Measurements from ENCODE around the gene IKZF3.
"Not testable (repeated sequence)": the region's sequence is repeated elsewhere in the genome, so short reads cannot be mapped to it uniquely, and the experiment has no call there.

Gene IKZF3

DNA sequence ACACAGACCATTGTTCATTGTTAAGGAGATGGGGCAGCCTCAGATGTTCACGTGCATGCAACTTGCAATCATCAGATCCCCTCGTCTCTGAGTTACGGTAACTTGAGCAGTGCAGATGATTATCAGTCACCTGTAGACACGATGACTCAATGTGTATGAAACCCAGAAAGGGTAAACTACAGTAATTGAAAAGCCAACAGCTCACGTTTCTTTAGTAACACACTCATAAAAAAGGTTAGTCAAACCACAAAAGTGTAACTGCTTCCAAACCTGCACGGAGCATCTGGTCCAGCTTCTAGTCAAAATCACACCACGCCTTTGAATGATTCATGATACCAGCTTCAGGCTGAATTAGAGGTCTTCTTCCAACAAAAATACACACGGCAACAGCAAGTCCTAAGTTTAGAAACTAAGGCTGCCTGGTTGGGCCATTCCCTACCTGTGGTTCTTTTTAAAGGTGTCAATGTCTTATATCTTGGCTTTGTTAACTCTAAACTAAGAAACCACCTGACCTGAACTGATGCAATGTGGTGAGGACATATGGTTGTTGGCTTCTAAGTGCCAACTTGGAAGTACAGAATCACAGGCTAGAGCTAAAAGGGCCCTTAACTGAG, 94.0 kb downstream of the IKZF3 start:
- no peaks in the 10 kb centered on the region for H3K27me3 ChIP-seq (ENCODE audit: control insufficient read depth, insufficient read depth, low read length, poor library complexity, severe bottlenecking)
- no peaks in the 10 kb centered on the region for H3K4me1 ChIP-seq (ENCODE audit: control insufficient read depth, insufficient read depth, low read length)
- no peaks in the 10 kb centered on the region for H3K9me3 ChIP-seq (ENCODE audit: control insufficient read depth, low read length)
- 95% methylated on average over 8 of the region's 8 CpGs for WGBS, 2 experiments
- no peak overlapping the region for H3K4me3 ChIP-seq (ENCODE audit: insufficient read depth, low read depth, low read length)
- H3K36me3 ChIP-seq (ENCODE audit: control insufficient read depth, insufficient read depth, low read length): no peaks in the 10 kb centered on the region
- no peak overlapping the region for H3K27ac ChIP-seq (ENCODE audit: insufficient read depth, low read depth, low read length, poor library complexity, severe bottlenecking)

DNA sequence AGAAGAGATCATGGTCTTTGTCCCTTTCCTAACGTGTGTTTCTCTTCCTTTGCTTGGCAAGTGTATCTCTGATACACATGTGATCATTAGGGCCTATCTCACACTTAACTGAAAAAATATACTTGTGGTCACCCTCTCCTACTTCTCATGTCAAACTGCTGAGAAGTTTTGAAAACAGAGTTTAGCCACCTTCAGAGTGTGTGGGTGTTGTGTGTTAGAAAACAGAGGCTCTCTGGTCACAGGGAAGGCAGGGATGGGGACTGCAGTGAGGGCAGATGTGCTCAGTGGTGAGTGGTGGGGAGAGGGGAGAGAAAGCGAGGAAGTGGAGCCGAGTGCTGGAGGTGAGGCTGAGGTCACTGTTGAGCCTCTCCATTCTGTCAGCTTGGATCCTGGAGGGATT, 97.0 kb downstream of the IKZF3 start:
- no peaks in the 10 kb centered on the region for H3K27me3 ChIP-seq (ENCODE audit: control insufficient read depth, insufficient read depth, low read length, poor library complexity, severe bottlenecking)
- H3K36me3 ChIP-seq (ENCODE audit: control insufficient read depth, insufficient read depth, low read length): no peaks in the 10 kb centered on the region
- no peak overlapping the region for H3K27ac ChIP-seq (ENCODE audit: insufficient read depth, low read depth, low read length, poor library complexity, severe bottlenecking)
- H3K4me3 ChIP-seq (ENCODE audit: insufficient read depth, low read depth, low read length): no peak overlapping the region
- no peaks in the 10 kb centered on the region for H3K9me3 ChIP-seq (ENCODE audit: control insufficient read depth, low read length)
- H3K4me1 ChIP-seq (ENCODE audit: control insufficient read depth, insufficient read depth, low read length): no peaks in the 10 kb centered on the region
- WGBS, 2 experiments: 80 to 83% methylated on average over 3 of the region's 3 CpGs

DNA sequence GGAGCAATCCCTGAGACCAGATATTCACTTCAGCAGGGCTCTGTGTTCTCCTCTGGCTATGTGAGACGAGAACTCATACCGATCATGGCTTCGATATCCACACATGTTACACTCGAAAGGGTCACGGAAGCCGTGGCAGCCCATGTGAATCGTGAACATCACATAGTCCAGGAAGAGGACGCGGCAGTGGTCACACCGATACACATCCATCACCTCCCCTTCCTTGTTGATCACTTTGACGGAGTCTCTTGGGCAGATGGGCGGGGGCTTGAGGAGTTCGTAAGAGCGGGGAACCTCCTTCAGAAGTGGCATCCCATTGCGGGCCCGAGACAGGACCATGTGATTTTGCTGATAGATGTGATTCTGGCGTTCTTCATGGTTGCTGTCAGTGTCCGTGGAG, 98.3 kb downstream of the IKZF3 start:
- 93 to 95% methylated on average over 18 of the region's 18 CpGs for WGBS, 2 experiments
- H3K4me1 ChIP-seq (ENCODE audit: control insufficient read depth, insufficient read depth, low read length): no peaks in the 10 kb centered on the region
- no peak overlapping the region for H3K4me3 ChIP-seq (ENCODE audit: insufficient read depth, low read depth, low read length)
- no peak overlapping the region for H3K27ac ChIP-seq (ENCODE audit: insufficient read depth, low read depth, low read length, poor library complexity, severe bottlenecking)
- H3K36me3 ChIP-seq (ENCODE audit: control insufficient read depth, insufficient read depth, low read length): no peaks in the 10 kb centered on the region
- H3K9me3 ChIP-seq (ENCODE audit: control insufficient read depth, low read length): no peaks in the 10 kb centered on the region
- H3K27me3 ChIP-seq (ENCODE audit: control insufficient read depth, insufficient read depth, low read length, poor library complexity, severe bottlenecking): no peaks in the 10 kb centered on the region

DNA sequence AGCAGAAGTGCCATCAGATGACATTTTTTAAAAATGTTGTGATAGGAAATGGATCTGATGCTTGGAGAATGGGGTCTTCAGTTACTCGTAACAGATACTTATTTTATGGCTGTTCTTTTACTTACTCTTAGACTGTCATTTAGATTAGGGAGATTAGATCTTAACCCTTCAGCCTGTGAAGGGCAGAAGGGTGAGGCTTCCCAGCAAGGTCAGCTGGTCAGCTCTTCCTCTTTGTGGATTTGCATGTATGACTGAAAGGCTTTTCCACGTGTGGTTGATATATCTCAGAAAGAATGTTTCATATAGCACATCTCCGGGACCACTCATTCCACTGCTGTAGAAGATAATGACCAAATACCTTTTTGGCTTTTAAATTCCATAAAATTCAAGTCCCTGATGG, 98.9 kb downstream of the IKZF3 start:
- H3K36me3 ChIP-seq (ENCODE audit: control insufficient read depth, insufficient read depth, low read length): no peaks in the 10 kb centered on the region
- 70 to 89% methylated on average over 3 of the region's 3 CpGs for WGBS, 2 experiments
- H3K4me1 ChIP-seq (ENCODE audit: control insufficient read depth, insufficient read depth, low read length): no peaks in the 10 kb centered on the region
- H3K9me3 ChIP-seq (ENCODE audit: control insufficient read depth, low read length): no peaks in the 10 kb centered on the region
- no peak overlapping the region for H3K4me3 ChIP-seq (ENCODE audit: insufficient read depth, low read depth, low read length)
- no peaks in the 10 kb centered on the region for H3K27me3 ChIP-seq (ENCODE audit: control insufficient read depth, insufficient read depth, low read length, poor library complexity, severe bottlenecking)
- H3K27ac ChIP-seq (ENCODE audit: insufficient read depth, low read depth, low read length, poor library complexity, severe bottlenecking): no peak overlapping the region

DNA sequence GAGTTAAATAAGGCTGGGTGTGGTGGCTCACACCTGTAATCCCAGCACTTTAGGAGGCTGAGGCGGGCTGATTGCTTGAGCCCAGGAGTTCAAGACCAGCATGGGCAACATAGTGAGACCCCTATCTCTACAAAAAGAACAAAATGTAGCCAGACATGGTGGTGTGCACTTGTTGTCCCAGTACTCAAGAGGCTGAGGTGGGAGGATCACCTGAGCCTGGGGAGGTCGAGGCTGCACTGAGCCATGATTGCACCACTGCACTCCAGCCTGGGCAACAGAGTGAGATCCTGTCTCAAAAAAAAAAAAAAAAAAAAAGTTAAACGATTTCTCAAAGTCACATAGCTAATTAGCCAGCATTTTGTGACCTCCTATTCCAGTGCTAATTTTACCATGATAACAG, 99.9 kb downstream of the IKZF3 start:
- H3K9me3 ChIP-seq (ENCODE audit: control insufficient read depth, low read length); H3K4me1 ChIP-seq (ENCODE audit: control insufficient read depth, insufficient read depth, low read length); H3K27ac ChIP-seq (ENCODE audit: insufficient read depth, low read depth, low read length, poor library complexity, severe bottlenecking); H3K36me3 ChIP-seq (ENCODE audit: control insufficient read depth, insufficient read depth, low read length); H3K27me3 ChIP-seq (ENCODE audit: control insufficient read depth, insufficient read depth, low read length, poor library complexity, severe bottlenecking); H3K4me3 ChIP-seq (ENCODE audit: insufficient read depth, low read depth, low read length): not testable (repeated sequence)
- 84 to 92% methylated on average over 2 to 3 of the region's 3 CpGs for WGBS, 2 experiments

DNA sequence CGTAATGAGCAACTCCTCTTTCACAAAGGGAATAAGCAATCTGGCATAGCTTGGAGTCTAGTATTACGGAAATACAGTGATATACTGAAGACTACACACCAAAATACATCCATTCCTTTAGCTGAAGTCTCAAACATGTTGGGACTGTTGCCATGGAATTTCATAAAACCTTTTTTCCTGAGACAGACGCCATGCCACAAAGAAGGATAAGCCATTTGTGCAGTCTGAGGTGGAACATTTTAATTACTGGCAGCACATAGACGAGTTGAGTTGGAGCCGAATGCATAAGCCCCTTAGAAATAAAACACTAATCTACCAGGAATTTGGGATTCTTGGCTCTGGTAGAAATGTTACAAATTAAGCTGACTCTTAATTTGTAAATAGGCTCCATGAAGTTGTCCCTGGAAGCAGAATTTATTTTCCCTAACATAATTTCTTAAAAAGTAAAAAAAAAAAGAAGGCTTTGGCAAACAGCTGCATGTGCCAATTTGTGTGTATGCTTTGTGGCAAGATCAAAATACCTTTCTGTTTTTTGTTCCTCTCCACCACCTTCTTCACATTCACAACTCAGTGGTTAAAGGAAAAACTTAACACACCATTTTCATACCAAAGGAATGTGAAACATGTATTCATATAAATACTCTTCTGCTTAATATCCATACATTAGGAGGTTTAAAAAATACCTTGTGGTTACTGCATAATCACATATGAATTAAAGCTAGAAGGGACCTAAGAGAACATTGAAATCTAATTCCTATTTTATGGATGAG, 100.9 kb downstream of the IKZF3 start:
- Histone ChIP-seq H3K27me3 (ENCODE audit: control insufficient read depth, insufficient read depth, low read length, poor library complexity, severe bottlenecking) (no peaks in the 10 kb centered on the region), H3K4me3 (ENCODE audit: insufficient read depth, low read depth, low read length) (no peak overlapping the region), H3K4me1 (ENCODE audit: control insufficient read depth, insufficient read depth, low read length) (no peaks in the 10 kb centered on the region), H3K27ac (ENCODE audit: insufficient read depth, low read depth, low read length, poor library complexity, severe bottlenecking) (no peak overlapping the region), H3K36me3 (ENCODE audit: control insufficient read depth, insufficient read depth, low read length) (no peaks in the 10 kb centered on the region), H3K9me3 (ENCODE audit: control insufficient read depth, low read length) (no peaks in the 10 kb centered on the region)
- WGBS, 2 experiments: 87 to 94% methylated on average over 5 of the region's 5 CpGs

DNA sequence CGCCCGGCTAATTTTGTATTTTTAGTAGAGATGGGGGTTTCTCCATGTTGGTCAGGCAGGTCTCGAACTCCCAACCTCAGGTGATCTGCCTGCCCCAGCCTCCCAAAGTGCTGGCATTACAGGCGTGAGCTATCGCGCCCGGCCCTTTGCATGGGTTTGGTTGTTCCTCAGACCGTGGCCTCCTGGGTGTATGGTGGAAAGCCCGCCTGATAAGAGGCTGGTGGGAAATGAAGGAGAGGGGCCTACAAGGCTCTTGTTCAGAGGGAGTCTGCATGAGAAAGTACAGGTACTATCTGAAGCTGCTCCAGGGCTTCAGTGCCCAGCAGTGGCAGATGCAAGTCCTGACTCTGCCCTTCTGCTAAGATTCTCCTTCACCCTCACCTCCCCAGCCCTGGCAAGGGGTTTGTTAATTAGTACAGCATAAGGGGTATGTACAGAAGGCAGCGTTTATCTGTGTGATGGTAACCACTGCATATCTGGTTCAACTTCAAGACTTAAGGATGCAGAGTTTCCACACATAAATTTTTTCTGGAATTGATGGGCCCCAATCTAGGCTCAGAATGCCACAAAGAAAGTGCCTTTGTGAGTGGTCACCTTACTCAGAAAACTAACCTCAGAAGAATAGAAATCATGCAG, 102.1 kb downstream of the IKZF3 start:
- H3K9me3 ChIP-seq (ENCODE audit: control insufficient read depth, low read length): no peaks in the 10 kb centered on the region
- no peak overlapping the region for H3K4me3 ChIP-seq (ENCODE audit: insufficient read depth, low read depth, low read length)
- 93 to 95% methylated on average over 10 of the region's 10 CpGs for WGBS, 2 experiments
- H3K27me3 ChIP-seq (ENCODE audit: control insufficient read depth, insufficient read depth, low read length, poor library complexity, severe bottlenecking): no peaks in the 10 kb centered on the region
- no peaks in the 10 kb centered on the region for H3K36me3 ChIP-seq (ENCODE audit: control insufficient read depth, insufficient read depth, low read length)
- no peak overlapping the region for H3K27ac ChIP-seq (ENCODE audit: insufficient read depth, low read depth, low read length, poor library complexity, severe bottlenecking)
- no peaks in the 10 kb centered on the region for H3K4me1 ChIP-seq (ENCODE audit: control insufficient read depth, insufficient read depth, low read length)

DNA sequence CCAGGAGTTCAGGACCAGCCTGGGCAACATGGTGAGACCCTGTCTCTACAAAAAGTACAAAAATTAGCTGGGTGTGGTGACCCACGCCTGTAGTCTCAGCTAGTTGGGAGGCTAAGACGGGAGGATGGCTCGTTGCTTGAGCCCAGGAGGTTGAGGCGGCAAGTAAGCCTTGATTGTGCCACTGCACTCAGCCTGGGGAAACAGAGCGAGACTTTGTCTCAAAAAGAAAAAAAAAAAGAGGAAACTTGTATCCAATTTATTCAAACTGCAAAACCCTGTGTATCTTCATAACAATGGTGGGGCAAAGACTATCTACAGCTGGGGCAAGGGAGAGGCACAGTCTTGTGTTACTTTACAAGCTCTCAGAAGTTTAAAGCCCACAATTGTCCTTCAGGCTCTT, 104.9 kb downstream of the IKZF3 start:
- H3K4me3 ChIP-seq (ENCODE audit: insufficient read depth, low read depth, low read length): no peak overlapping the region
- no peak overlapping the region for H3K27ac ChIP-seq (ENCODE audit: insufficient read depth, low read depth, low read length, poor library complexity, severe bottlenecking)
- H3K9me3 ChIP-seq (ENCODE audit: control insufficient read depth, low read length): no peaks in the 10 kb centered on the region
- 85 to 93% methylated on average over 5 of the region's 5 CpGs for WGBS, 2 experiments
- H3K27me3 ChIP-seq (ENCODE audit: control insufficient read depth, insufficient read depth, low read length, poor library complexity, severe bottlenecking): peaks cover 15% of the 10 kb centered on the region
- H3K4me1 ChIP-seq (ENCODE audit: control insufficient read depth, insufficient read depth, low read length): peaks cover 13% of the 10 kb centered on the region
- H3K36me3 ChIP-seq (ENCODE audit: control insufficient read depth, insufficient read depth, low read length): no peaks in the 10 kb centered on the region

DNA sequence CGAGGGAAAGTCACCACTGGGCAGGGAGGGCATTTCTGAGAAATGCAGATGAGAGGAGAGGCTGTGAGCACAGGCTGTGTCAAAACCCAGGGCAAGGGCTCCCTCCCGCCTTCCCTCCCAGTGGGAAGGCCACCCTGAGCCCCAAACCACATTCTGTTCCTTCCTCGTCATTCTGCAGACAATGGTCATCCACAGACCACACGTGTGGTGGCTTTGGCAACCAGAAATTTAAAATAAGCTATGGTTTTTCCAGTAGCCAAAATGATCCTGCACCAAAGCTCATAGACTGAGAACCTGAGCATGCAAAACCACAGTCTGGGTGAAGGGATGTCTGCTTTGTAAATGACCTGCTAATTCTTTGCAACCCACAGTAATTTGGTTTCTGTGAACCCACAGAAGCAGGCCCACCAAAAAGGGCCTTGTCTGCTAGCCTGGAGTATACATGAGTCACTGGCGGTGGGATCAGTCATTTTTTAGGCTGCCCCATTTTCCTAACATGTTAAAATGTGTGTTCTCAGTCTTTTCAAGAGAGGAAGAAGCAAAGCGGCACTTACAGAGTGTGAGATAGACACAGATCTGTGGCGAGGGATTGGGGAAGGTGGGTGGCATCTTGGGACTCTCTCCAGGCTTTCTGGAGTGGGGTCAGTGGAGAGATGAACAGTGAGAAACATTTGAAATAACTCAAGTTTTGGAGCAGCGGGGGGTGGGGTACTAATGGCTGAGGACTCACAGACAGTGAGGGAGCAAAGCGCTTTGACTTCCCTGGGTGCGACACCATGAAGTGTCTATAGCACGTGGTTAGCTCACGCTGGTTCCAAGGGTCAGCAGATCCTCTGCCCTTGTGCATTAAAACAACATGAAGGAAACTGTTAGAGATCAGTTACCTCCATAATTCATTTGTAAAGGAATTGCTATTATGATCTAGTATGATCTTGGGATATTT, 105.9 kb downstream of the IKZF3 start:
- peaks cover 23% of the 10 kb centered on the region for H3K27me3 ChIP-seq (ENCODE audit: control insufficient read depth, insufficient read depth, low read length, poor library complexity, severe bottlenecking)

More for the DNA sequence above, 105.9 kb downstream of the IKZF3 start:
- peaks cover 13% of the 10 kb centered on the region for H3K4me1 ChIP-seq (ENCODE audit: control insufficient read depth, insufficient read depth, low read length)
- no peak overlapping the region for H3K27ac ChIP-seq (ENCODE audit: insufficient read depth, low read depth, low read length, poor library complexity, severe bottlenecking)
- WGBS, 2 experiments: 85 to 86% methylated on average over 12 of the region's 12 CpGs
- no peak overlapping the region for H3K4me3 ChIP-seq (ENCODE audit: insufficient read depth, low read depth, low read length)
- H3K36me3 ChIP-seq (ENCODE audit: control insufficient read depth, insufficient read depth, low read length): no peaks in the 10 kb centered on the region
- H3K9me3 ChIP-seq (ENCODE audit: control insufficient read depth, low read length): no peaks in the 10 kb centered on the region
